AG04449 (cell line): ENCODE measurements around the gene FMOD.

Experiments used
- CTCF ChIA-PET: fragments of 350-600 bp; formaldehyde crosslinking; extraction: SDS; loops from one replicate; lab custom pipeline; 2021; ENCODE audit warnings: antibody characterized with exemption; lab: Yijun Ruan, JAX
- POLR2A ChIA-PET: fragments of 400-600, 350-600 bp; formaldehyde crosslinking; extraction: SDS; loops from one replicate; lab custom pipeline; 2020; ENCODE audit warnings: antibody characterized with exemption, inconsistent platforms; lab: Yijun Ruan, JAX
- DNase-seq: peaks from one replicate; pipeline ENCODE4 v3.0.0-alpha.2; 2010; ENCODE audit warnings: low read depth, low spot score
- H3K4me3 ChIP-seq: 2 replicates; pipeline ENCODE4 v1.5.1; 2011; ENCODE audit warnings: low read depth, mild to moderate bottlenecking, control low read depth, low read length
- TF ChIP-seq, protein P1 (sequence below): IDR thresholded peaks from one replicate; pipeline ENCODE4 v1.5.1; 2011; ENCODE audit warnings: mild to moderate bottlenecking, moderate library complexity, low read length, control low read depth, inconsistent platforms; ENCODE audit not compliant: insufficient read depth; ENCODE audit errors: missing control alignments

The FMOD gene

DNA sequence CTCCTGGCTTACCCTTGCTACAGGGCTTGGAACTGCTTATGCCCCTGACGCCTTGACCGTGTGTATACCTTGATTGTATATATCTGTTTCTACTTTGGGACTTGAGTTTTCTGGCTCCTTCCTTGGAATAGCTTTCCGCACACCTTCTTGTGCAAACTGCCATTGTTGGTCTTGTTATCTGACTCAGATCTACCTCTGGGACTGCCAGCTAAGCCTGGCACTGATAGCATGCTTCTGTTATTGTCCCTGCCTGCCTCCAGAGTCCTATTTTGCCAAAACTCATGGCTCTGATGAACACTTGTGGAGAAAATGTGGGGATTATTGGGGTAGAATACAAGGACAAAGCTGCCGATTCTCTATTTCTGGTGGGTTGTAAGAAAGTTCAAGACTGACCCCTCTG, 15.4 kb downstream of the FMOD start:
- ChIA-PET CTCF (interaction anchor here (0.8 to 18.8 kb wide), 13 partner anchors 11 to 366 kb away, joined by 3 to 683 read pairs (median 58); partner anchors contain the start of genes BTG2, FMOD, OPTC and PRELP), POLR2A (no interaction called here)
- TF ChIP-seq, protein P1, sequence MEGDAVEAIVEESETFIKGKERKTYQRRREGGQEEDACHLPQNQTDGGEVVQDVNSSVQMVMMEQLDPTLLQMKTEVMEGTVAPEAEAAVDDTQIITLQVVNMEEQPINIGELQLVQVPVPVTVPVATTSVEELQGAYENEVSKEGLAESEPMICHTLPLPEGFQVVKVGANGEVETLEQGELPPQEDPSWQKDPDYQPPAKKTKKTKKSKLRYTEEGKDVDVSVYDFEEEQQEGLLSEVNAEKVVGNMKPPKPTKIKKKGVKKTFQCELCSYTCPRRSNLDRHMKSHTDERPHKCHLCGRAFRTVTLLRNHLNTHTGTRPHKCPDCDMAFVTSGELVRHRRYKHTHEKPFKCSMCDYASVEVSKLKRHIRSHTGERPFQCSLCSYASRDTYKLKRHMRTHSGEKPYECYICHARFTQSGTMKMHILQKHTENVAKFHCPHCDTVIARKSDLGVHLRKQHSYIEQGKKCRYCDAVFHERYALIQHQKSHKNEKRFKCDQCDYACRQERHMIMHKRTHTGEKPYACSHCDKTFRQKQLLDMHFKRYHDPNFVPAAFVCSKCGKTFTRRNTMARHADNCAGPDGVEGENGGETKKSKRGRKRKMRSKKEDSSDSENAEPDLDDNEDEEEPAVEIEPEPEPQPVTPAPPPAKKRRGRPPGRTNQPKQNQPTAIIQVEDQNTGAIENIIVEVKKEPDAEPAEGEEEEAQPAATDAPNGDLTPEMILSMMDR = no peak
- DNase-seq = no peak
- no peak overlapping the region for H3K4me3 ChIP-seq

DNA sequence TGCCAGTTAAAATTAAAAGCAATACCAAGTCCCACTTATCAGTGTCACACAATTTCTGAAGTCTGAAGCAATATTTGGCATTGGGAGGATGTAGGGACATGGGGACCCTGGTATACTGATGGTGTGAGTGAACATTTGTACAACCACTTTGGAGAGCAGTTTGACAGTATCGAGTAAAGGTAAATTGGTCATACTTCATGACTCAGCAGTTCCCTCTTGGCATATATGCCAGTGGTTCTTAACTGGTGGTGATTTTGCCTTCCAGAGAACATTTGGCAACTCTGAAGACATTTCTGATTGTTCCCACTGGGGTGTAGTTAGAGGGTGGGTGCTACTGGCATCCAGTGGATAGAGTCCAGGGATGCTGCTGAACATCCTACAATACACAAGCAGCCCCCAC, 19.7 kb downstream of the FMOD start:
- no peak for DNase-seq
- ChIA-PET POLR2A (no interaction called here), CTCF (interaction anchor here (1.1 to 18.8 kb wide), 3 partner anchors 16 to 152 kb away, joined by 3 to 360 read pairs (median 23); partner anchors contain the start of gene FMOD)

DNA sequence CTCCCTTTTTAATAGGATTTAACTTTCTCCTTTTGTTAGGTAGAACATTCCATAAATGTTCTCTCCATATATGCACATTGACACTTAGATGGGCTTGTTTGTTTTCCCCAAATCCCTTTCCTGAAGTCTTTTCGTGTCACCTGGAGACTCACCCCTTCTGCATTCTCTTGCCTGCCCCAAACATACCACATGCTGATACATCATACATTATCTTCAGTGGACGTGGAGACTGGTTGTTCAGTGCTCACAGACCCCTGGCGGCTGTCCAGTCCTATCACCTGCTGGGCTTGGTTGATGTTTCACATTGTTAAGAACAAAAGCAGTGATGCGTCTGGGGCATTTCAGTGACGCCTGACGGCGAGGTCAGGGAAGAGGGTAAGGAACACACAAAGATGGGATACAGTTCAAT, 22.2 kb downstream of the FMOD start:
- H3K4me3 ChIP-seq = no peak overlapping the region
- DNase-seq = no peak
- CTCF ChIA-PET = interaction anchor here (3.3 to 18.8 kb wide), 4 partner anchors 11 to 60 kb away, joined by 23 to 360 read pairs (median 170); partner anchors contain the start of gene FMOD
- TF ChIP-seq, protein P1 = no peak
- POLR2A ChIA-PET = no interaction called here

More for the DNA sequence above, 19.7 kb downstream of the FMOD start:
- TF ChIP-seq, protein P1 = no peak
- no peak overlapping the region for H3K4me3 ChIP-seq

DNA sequence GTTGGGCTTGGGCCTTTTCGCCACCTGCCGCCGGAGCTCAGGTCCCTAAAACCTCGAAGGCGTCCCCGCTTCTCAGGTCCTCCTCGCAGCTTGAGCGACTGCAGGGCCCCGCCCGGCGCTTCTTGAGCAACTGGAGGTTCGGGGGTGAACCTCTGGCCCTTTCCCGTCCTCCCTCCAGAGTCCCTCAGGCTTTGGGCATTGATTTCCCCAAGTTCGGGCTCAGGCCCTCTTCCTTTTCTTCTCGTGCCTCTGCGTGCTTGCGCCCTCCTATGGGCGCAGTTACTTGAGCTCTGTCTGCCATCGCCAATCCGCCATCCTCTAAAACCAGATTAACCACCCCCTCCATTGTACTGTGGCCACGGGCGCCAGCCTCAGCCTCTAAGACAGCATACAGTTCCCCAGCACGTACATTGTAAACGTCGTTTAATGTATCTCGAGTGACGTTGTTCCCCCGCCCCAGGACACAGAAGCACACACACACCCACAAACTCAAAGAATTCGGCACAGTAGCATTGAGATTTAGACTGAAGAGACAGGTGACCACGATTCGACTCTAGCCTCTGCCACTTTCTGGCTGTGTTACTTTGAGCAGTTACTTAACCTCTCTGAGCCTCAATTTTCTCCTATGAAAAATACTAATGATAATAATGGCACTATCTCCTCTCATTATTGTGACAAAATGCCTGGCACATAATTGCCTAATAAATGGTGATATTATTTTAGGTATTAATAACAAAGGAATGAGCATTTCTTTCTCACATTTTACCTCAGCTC, 23.1 kb downstream of the FMOD start:
- CTCF ChIA-PET = interaction anchor here (1.0 to 9.5 kb wide), 16 partner anchors 11 to 160 kb away, joined by 3 to 188 read pairs (median 6); no protein-coding TSS in a partner anchor
- no peak for DNase-seq
- TF ChIP-seq, protein P1 = peak; percentile 31
- POLR2A ChIA-PET = interaction anchor here (1.0 to 1.4 kb wide), 3 partner anchors 22 to 23 kb away, joined by 3 to 5 read pairs (median 3); partner anchors contain the start of genes BTG2 and FMOD
- H3K4me3 ChIP-seq = peak overlapping the region; percentile 63

DNA sequence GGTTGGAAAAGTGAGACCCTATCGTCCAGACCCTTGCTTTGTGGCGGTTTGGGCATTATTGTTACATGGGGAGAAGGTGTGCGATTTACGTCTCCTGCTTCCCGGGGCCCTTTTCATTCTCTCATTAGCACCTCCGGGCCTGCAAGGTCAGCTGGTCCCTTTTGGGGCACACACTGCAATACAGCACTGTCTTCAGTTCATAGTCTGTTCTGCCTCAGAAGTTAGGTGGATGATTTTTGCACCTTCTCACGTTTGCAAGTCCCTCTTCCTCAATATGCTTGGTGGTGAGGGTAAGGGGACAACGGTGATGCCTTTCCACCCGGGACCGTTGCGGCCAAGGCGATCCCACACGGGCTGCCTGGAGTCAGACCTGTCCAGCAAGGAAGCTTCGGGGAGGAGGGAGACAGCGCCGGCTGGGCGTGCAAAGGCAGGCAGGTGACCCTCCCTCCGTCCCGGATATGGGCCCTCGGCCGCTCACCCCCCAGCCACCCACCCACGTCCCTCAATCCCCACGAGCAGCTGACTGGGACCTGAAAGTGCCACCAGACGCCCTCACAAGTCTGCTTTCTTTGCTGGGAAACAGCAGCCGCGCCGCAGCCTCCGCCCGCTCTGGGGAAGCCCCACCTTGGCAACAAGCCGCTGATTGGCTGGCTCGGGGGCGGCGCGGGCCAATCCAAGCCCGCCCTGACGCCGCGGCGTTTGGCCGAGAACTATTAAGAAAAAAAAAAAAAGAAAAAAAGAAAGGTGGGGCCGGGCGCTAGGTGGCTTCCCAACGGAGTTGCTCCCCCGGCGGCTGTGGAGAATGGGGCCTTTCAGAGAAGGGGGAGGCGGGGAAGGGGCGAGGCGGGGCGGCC, 23.9 kb downstream of the FMOD start:
- TF ChIP-seq, protein P1 = no peak
- H3K4me3 ChIP-seq = peak overlapping the region; percentile 63
- no peak for DNase-seq
- ChIA-PET CTCF (interaction anchor here (1.0 to 9.5 kb wide), 16 partner anchors 10 to 161 kb away, joined by 3 to 188 read pairs (median 6); no protein-coding TSS in a partner anchor), POLR2A (interaction anchor here (1.0 to 1.4 kb wide), 3 partner anchors 21 to 24 kb away, joined by 3 to 5 read pairs (median 3); partner anchors contain the start of genes BTG2 and FMOD)
